ENCODE data around the gene DCAF6.

DNA sequence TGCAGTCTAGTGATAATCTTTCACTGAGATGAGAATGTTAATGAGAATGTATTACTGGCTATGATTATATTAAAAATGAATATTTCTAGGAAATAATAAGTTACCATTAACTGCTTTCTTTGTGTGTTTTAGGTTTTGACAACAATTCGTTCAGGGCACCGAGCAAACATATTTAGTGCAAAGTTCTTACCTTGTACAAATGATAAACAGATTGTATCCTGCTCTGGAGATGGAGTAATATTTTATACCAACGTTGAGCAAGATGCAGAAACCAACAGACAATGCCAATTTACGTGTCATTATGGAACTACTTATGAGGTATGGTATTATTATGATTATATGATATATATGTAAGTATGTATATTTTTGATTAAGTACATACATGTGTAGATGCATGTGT is 38.2 kb downstream of the DCAF6 start:
- TF ChIP-seq GATA3 (IDR thresholded peaks at IDR 0.05; ENCODE audit: low read depth, low read length) (no peak), GATA2 (IDR thresholded peaks at IDR 0.05; ENCODE audit: low read depth, low read length) (no peak)
